NCI-H146 treated with DMSO at 0.1 percent for 48 hours (cell line): Measurements from ENCODE around the gene PPP2R5C.

ENCODE experiments used
- DNase-seq: peaks from one replicate; lab custom pipeline; 2025; ENCODE audit not compliant: unreplicated experiment; lab: John Stamatoyannopoulos, UW

PPP2R5C gene

DNA sequence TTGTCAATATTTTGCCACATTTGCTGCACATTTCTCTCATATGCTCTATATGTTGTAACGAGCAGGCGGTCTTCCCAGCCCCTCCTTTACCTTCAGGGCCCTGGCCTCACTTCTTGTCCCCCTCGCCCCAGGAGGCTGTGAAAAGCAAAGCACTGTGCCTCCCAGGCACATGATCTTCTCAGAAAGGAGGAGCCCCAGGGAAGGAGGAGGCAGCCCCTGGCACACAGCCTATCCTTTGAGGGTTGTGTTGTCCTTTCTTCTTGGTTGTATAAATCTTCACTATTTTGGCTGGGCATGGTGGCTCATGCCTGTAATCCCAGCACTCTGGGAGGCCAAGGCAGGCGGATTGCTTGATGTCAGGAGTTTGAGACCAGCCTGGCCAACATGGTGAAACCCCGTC lies 77.0 kb downstream of the PPP2R5C start:
- no peak for DNase-seq

DNA sequence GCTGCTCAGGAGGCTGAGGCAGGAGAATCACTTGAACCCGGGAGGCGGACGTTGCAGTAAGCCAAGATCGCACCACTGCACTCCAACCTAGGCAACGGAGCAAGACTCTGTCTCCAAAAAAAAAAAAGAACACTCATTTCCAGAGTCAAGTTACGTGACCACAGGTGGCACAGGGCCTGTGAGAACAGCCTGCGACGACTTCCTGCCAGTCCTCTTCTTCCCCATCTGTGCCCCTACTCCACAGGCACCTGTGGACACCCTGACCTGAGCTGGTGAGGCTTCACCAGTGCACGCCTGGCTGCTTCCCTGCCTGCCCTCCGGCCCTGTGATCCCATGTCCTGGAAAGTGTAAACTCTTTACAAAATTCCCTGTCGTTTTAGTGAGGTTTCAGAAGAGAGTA lies 77.7 kb downstream of the PPP2R5C start:
- DNase-seq: no peak

DNA sequence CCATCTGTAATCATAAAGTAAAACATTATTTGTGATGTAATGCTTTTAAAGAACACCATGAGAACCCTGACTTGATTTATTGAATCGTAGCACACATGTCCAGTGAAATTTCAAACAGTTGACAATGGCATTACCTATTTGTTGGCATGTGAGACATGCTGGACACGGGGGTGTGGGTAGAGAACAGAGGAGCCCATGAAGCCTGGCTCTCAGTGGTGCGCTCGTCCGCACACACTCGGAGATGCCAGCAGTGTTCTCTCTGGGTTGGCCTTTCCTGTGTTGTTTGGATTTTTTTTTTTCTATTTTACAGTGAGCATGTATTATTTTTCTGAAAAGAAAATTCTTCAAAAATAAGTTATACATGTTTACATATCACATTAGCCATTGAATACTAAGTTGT lies 78.2 kb downstream of the PPP2R5C start:
- DNase-seq: no peak

DNA sequence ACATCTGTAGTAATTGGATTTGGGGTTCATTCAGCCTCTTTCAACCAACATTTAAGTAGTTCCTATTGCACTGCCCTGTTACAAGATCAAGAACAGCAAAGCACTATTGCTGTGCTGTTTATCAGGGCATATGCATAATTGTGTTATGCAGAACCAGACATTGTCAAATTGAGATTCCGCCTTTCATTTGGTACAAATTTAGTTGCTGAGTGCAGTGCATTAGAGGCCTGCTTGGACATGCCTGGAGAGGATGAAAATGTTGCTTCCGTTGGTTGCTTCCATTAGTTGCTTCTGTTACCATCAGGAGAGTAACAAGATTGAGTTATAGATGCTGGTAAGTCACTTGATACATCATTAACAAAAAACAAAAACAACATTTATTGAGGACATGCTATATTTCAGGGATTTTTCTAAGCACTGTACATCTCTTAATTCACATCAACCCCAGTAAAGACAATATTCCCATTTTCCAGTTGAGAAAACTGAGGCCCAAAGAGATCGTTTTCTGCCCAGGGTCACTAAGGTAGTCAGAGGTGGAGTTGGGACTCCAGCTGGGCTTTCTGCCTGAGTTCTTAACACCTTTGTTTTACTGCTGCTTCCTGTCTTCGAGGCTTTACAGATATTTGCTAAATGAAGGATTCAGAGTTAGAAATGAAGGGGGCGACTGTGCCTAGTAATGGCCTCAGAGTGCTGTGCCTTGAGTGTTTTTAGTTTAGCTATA lies 79.3 kb downstream of the PPP2R5C start:
- DNase-seq: no peak

DNA sequence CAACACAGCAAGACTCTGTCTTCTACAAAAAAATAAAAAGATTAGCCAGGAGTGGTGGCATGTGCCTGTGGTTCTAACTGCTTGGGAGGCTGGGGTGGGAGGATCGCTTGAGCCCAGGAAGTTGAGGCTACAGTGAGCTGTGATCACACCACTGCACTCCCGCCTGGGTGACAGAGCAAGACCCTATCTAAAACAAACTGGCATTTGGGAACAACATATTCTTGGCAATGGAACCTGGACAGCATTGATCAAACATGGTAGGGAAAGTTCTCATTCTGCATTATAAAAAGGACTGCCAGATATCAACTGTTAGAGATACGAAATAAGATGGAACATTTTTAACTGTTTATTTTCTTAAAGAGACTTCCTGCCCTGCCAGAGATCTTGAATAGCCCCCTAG lies 81.5 kb downstream of the PPP2R5C start:
- DNase-seq: no peak

- DNase-seq: no peak
Measured at GRCh38 chr14:101843665-101844064, 82.2 kb downstream of the PPP2R5C start.

- no peak for DNase-seq
Measured at GRCh38 chr14:101844219-101844618, 82.7 kb downstream of the PPP2R5C start.

- DNase-seq: no peak
Measured at GRCh38 chr14:101844751-101845150, 83.2 kb downstream of the PPP2R5C start.

GRCh38 chr14:101845496-101845895 lies 84.0 kb downstream of the PPP2R5C start:
- DNase-seq: no peak

- no peak for DNase-seq
Measured at GRCh38 chr14:101845896-101846295, 84.4 kb downstream of the PPP2R5C start.

DNA sequence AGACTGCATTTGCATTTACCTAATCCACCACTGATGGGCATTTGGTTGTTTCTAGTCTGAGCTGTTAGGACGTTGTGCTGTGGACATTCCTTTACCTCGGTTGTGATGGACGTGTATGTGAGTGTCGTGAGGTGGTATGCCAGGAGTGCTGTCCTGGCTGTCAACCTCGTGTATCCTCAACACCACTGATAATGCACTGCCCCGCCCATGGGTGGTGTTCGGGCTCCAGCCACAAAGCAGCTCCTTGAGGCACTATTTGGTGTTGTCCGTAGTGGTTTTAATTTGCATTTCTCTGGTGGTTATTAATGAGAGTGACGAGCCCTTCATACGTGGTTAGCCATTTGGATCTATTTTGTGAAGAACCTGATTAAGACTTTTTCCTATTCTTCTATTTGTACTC lies 87.6 kb downstream of the PPP2R5C start:
- no peak for DNase-seq

- DNase-seq: no peak
Measured at GRCh38 chr14:101849640-101850039, 88.1 kb downstream of the PPP2R5C start.

- no peak for DNase-seq
Measured at GRCh38 chr14:101851183-101851582, 89.7 kb downstream of the PPP2R5C start.

DNA sequence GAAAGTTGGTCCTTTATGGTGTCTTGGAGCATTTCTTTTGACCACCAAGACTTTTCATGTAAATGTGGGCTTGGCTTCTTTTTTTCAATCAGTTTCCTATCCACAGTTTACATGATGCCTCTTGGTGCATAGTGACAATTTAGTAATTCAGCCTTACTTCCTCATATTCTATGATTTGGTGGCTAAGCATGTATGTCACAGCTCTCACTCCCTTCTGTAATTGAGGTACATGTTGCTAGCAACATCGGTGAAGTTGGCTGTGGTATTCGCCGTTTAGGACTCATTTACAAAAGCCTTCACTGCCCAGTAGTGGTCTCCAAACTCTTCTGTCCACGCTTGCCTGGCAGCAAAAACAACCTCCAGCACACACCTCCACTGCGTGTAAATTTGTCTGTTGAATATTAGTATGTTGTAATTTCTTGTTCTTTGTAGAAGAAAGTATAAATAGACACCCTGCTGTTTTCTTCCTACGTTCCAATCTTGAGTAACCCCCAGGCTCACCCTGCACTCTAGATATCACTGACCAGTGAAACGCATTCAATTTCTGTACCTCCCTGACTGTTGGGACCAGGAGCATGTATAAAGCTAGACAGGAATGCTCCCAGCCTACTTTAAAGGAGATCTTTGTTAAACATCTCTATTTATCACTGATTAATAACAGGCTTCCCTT lies 90.4 kb downstream of the PPP2R5C start:
- no peak for DNase-seq

GRCh38 chr14:101852785-101853184 lies 91.3 kb downstream of the PPP2R5C start:
- no peak for DNase-seq

- DNase-seq: no peak
Measured at GRCh38 chr14:101853455-101854018, 92.0 kb downstream of the PPP2R5C start.

DNA sequence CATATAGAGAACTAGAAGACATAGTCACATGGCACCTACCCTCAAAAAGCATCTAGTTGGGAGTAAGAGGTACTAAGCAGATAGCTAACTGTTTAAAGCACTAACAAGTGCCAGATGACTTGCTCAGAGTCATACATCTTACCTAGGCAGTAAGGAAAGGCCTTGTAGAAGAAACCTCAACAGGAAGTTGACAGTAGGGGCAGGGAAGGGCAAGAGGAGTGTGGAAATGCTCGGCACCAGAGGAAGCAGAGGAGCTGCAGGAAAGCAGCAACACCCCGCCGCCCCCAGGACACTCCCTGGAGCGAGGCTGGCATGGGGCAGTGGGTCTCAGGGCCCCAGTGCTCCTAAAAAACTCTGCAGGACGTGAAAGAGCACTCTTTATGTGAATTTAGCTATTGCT lies 92.9 kb downstream of the PPP2R5C start:
- DNase-seq: no peak

- DNase-seq: no peak
Measured at GRCh38 chr14:101855958-101856357, 94.4 kb downstream of the PPP2R5C start.

GRCh38 chr14:101856536-101856935 lies 95.0 kb downstream of the PPP2R5C start:
- DNase-seq: no peak

DNA sequence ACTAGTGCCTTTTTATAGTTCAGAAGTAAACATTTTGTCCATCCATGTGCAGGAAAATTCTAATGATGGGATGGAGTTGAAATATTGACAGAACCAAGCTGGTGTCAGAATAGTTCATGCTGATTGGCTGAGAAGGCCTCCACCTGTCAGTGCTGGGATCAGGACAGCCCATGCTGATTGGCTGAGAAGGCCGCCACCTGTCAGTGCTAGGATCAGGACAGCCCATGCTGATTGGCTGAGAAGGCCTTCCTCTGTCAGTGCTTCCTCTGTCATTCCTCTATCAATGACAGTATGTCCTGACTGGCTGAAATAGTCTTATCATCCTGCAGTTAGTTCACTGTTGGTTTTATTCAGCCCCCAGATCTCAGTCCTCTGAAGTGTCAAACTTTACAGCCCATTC lies 95.7 kb downstream of the PPP2R5C start:
- DNase-seq: no peak

DNA sequence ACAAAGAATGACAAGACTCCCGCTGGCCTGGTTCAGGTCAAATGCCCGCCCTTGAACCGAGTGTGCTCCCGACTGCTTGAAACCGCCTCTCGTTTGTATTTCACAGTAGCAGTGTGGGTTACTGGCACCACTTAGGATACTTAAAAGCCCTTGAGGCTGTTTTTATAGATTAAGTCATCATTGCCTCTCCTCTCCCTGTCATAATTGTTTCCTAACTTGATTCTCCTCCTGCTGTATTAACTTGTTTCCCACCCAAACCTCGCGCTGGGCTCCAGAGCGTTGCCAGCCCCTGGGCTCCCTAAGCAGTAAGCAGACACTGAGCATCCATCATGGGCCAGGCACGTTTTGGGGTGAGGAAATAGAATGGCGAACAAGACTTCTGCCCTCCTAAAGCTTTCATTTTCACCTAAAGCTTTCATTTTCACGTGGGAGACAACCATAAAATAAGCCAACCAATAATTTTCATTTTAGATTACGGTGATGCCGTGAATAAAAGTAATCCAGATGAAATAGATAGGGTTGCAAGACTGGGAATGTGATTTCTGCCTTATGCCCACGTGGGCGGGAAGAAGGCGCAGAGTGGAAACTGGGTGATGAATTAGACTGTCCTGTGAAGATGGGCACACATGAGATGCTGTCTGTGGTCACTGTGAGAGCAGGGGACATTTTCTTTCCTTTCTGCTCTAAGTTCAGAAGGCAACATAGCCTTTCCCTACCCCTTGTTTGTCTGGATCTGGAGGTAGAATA lies 97.5 kb downstream of the PPP2R5C start:
- no peak for DNase-seq

DNA sequence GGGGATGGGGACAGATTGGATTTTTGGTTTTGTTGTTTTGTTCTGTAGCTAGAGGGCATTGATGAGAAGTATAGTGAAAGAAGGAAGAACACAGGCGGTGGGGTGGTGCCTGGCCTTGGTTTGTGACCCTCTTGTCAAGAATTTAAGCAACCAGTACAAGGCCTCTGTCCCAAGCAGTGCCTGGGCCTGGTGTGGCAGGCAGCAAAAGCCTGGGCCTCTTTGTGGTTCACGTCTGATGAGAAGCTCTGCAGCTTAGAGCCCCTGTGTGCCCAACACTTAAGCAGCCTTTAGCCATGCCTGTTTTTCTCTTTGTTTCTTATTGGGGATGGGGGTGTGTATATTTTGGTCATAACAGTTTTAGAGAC lies 98.0 kb downstream of the PPP2R5C start:
- no peak for DNase-seq
